HepG2 (cell line): ENCODE data around the gene ANP32A. TPM values are rescaled to one million over a fixed set of nuclear protein-coding genes. Genes with fewer than 3 reads are reported as not detected.
A peak's percentile ranks its signal among the peaks of the same experiment; 100 is the strongest.

ENCODE experiments used
- FOSL2 ChIP-seq: sonication (generic); formaldehyde crosslinking; IDR thresholded peaks from 2 replicates; pipeline ENCODE4 v1.4.0; 2020; ENCODE audit warnings: missing genetic modification reagents
- GPBP1L1 ChIP-seq: sonication (generic); formaldehyde crosslinking; IDR thresholded peaks from 2 replicates; pipeline ENCODE4 v1.5.0; 2020; ENCODE audit warnings: mild to moderate bottlenecking, missing genetic modification reagents
- HIC2 ChIP-seq: sonication (generic); formaldehyde crosslinking; IDR thresholded peaks from 2 replicates; pipeline ENCODE4 v1.9.0; 2022; ENCODE audit warnings: low read depth, missing genetic modification reagents
- HNRNPK ChIP-seq: fragments of 200-400 bp; formaldehyde crosslinking; IDR thresholded peaks from 2 replicates; pipeline ENCODE4 v1.6.1; 2018; ENCODE audit warnings: low read length, low read depth, moderate library complexity, mild to moderate bottlenecking; ENCODE audit not compliant: poor library complexity, severe bottlenecking
- HOXA5 ChIP-seq: sonication (generic); formaldehyde crosslinking; IDR thresholded peaks from 2 replicates; pipeline ENCODE4 v1.4.0; 2020; ENCODE audit warnings: missing genetic modification reagents
- IKZF4 ChIP-seq: sonication (generic); formaldehyde crosslinking; IDR thresholded peaks from 2 replicates; pipeline ENCODE4 v1.5.1; 2020; ENCODE audit warnings: borderline replicate concordance, mild to moderate bottlenecking, low read depth, missing genetic modification reagents; ENCODE audit errors: not compliant biosample characterization
- MNT ChIP-seq: fragments of 450-650 bp; IDR thresholded peaks from 2 replicates; pipeline ENCODE4 v1.6.1; 2016
- RELA ChIP-seq: sonication (generic); formaldehyde crosslinking; IDR thresholded peaks from 2 replicates; pipeline ENCODE4 v1.4.0; 2020; ENCODE audit warnings: missing genetic modification reagents
- SMAD3 ChIP-seq: sonication (generic); formaldehyde crosslinking; IDR thresholded peaks from 2 replicates; pipeline ENCODE4 v1.4.0; 2020; ENCODE audit warnings: missing genetic modification reagents
- SUZ12 ChIP-seq: fragments of 150-350 bp; IDR thresholded peaks from 2 replicates; pipeline ENCODE4 v1.6.1; 2014; ENCODE audit warnings: low read depth, low read length
- ZBTB7B ChIP-seq: sonication (generic); formaldehyde crosslinking; IDR thresholded peaks from 2 replicates; pipeline ENCODE4 v1.4.0; 2020; ENCODE audit warnings: missing genetic modification reagents
- ZC3H13 ChIP-seq: sonication (generic); formaldehyde crosslinking; IDR thresholded peaks from 2 replicates; pipeline ENCODE4 v1.8.1; 2023; ENCODE audit warnings: mild to moderate bottlenecking, missing genetic modification reagents, moderate library complexity
- ZNF251 ChIP-seq: sonication (generic); formaldehyde crosslinking; IDR thresholded peaks from 2 replicates; pipeline ENCODE4 v1.9.0; 2021; ENCODE audit warnings: mild to moderate bottlenecking, missing genetic modification reagents
- ZNF329 ChIP-seq: sonication (generic); formaldehyde crosslinking; IDR thresholded peaks from 2 replicates; pipeline ENCODE4 v1.9.0; 2021; ENCODE audit warnings: low read depth, mild to moderate bottlenecking, missing genetic modification reagents
- ZNF33A ChIP-seq: sonication (generic); formaldehyde crosslinking; IDR thresholded peaks from 2 replicates; pipeline ENCODE4 v1.5.1; 2020; ENCODE audit warnings: missing genetic modification reagents, mild to moderate bottlenecking, moderate library complexity, borderline replicate concordance
- ZNF558 ChIP-seq: sonication (generic); formaldehyde crosslinking; IDR thresholded peaks from 2 replicates; pipeline ENCODE4 v1.9.0; 2022; ENCODE audit warnings: mild to moderate bottlenecking, missing genetic modification reagents, borderline replicate concordance
- ZNF674 ChIP-seq: sonication (generic); formaldehyde crosslinking; IDR thresholded peaks from 2 replicates; pipeline ENCODE4 v1.5.0; 2020; ENCODE audit warnings: low read depth, mild to moderate bottlenecking, missing genetic modification reagents
- ZNF724P ChIP-seq: sonication (generic); formaldehyde crosslinking; IDR thresholded peaks from 2 replicates; pipeline ENCODE4 v1.8.0; 2022; ENCODE audit warnings: missing genetic modification reagents, borderline replicate concordance
- ZNF737 ChIP-seq: sonication (generic); formaldehyde crosslinking; IDR thresholded peaks from 2 replicates; pipeline ENCODE4 v1.5.0; 2020; ENCODE audit warnings: missing genetic modification reagents, mild to moderate bottlenecking, borderline replicate concordance
- ZNF749 ChIP-seq: sonication (generic); formaldehyde crosslinking; IDR thresholded peaks from 2 replicates; pipeline ENCODE4 v1.8.0; 2022; ENCODE audit warnings: mild to moderate bottlenecking, missing genetic modification reagents, moderate library complexity, borderline replicate concordance
- ZNF782 ChIP-seq: sonication (generic); formaldehyde crosslinking; IDR thresholded peaks from 2 replicates; pipeline ENCODE4 v1.4.0; 2020; ENCODE audit warnings: missing genetic modification reagents, mild to moderate bottlenecking, borderline replicate concordance
- ZNF816 ChIP-seq: sonication (generic); formaldehyde crosslinking; IDR thresholded peaks from 2 replicates; pipeline ENCODE4 v1.8.0; 2022; ENCODE audit warnings: missing genetic modification reagents, mild to moderate bottlenecking, borderline replicate concordance
- polyA plus RNA-seq, 8 experiments: library from polyadenylated mRNA; depleted of rRNA in 3 of 8; stranded (reverse) in 7 of 8; unstranded in 1 of 8; fragments of >200 nt; fragmentation: Illumina TruSeq in 4 of 8; extraction: Trizol in 4 of 8; gene quantifications; 2 replicates each; pipeline versions ENCODE4 v1.2.1 to v1.2.3, GENCODE V29; 2011 to 2016; ENCODE audit warnings: low read depth in 4 of 8, missing spikeins in 1 of 8, mixed read lengths in 1 of 8; ENCODE audit not compliant: insufficient read depth in 1 of 8
- total RNA-seq, 5 experiments: library from RNA; depleted of rRNA; stranded (reverse); fragments of >200 nt; fragmentation: Illumina TruSeq; extraction: Trizol; gene quantifications; 2 replicates each; pipeline ENCODE4 v1.2.3, GENCODE V29; 2016; ENCODE audit warnings: low read depth in 1 of 5
- TF ChIP-seq, protein P1 (sequence below): sonication (generic); formaldehyde crosslinking; IDR thresholded peaks from 2 replicates; pipeline ENCODE4 v1.4.0; 2020; ENCODE audit warnings: mild to moderate bottlenecking, missing genetic modification reagents

ANP32A gene
- total and polyA plus RNA-seq, 2 of the 13 experiments (the other 11 are each of a cell fraction or from before 2014, with no cell fraction given), result 60.6 to 206 TPM

GRCh38 chr15:68817304-68818065 is 3.2 kb downstream of the ANP32A start (continued):
- no peak for TF ChIP-seq ZNF674
- TF ChIP-seq, protein P1, sequence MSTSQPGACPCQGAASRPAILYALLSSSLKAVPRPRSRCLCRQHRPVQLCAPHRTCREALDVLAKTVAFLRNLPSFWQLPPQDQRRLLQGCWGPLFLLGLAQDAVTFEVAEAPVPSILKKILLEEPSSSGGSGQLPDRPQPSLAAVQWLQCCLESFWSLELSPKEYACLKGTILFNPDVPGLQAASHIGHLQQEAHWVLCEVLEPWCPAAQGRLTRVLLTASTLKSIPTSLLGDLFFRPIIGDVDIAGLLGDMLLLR (CRISPR knock-in tag), result no peak
- no peak for TF ChIP-seq FOSL2
- no peak for TF ChIP-seq HOXA5
- no peak for TF ChIP-seq ZNF33A (CRISPR knock-in tag)
- TF ChIP-seq ZNF724P (CRISPR knock-in tag), result no peak
- TF ChIP-seq HNRNPK, result peak; percentile 67
- TF ChIP-seq ZNF737 (CRISPR knock-in tag), result no peak
- TF ChIP-seq ZC3H13 (CRISPR knock-in tag), result no peak
- no peak for TF ChIP-seq ZNF816 (CRISPR knock-in tag)
- no peak for TF ChIP-seq ZNF782 (CRISPR knock-in tag)
- no peak for TF ChIP-seq RELA (CRISPR knock-in tag)
- TF ChIP-seq MNT, result no peak
- TF ChIP-seq ZNF251, result no peak
- TF ChIP-seq ZBTB7B (CRISPR knock-in tag), result no peak; the same call in 1 of the 2 replicates
- TF ChIP-seq SMAD3, result no peak
- TF ChIP-seq GPBP1L1, result no peak
- no peak for TF ChIP-seq ZNF749 (CRISPR knock-in tag)
- TF ChIP-seq SUZ12, result no peak
- no peak for TF ChIP-seq IKZF4 (CRISPR knock-in tag)
- TF ChIP-seq HIC2 (CRISPR knock-in tag), result no peak
- no peak for TF ChIP-seq ZNF329 (CRISPR knock-in tag)
- TF ChIP-seq ZNF558 (CRISPR knock-in tag), result no peak
